HEK293 (cell line): ENCODE results near the gene KXD1.
A peak's percentile ranks its signal among the peaks of the same experiment; 100 is the strongest.

Experiments
- GLIS2 ChIP-seq: fragments of 450-650 bp; formaldehyde crosslinking; IDR thresholded peaks from 2 replicates; pipeline ENCODE4 v1.5.1; 2016; ENCODE audit warnings: missing biosample characterization, missing genetic modification characterization
- HOXC10 ChIP-seq: sonication (generic); formaldehyde crosslinking; IDR thresholded peaks from 2 replicates; pipeline ENCODE4 v1.8.1; 2023; ENCODE audit warnings: mild to moderate bottlenecking, missing genetic modification reagents
- KLF10 ChIP-seq: fragments of 450-650 bp; IDR thresholded peaks from 2 replicates; pipeline ENCODE4 v1.5.1; 2018; ENCODE audit warnings: missing biosample characterization, mild to moderate bottlenecking, missing genetic modification characterization
- KLF9 ChIP-seq: fragments of 450-650 bp; formaldehyde crosslinking; IDR thresholded peaks from 2 replicates; pipeline ENCODE4 v1.5.1; 2016; ENCODE audit warnings: missing biosample characterization, missing genetic modification characterization, low read depth
- OVOL3 ChIP-seq: fragments of 450-650 bp; formaldehyde crosslinking; IDR thresholded peaks from 2 replicates; pipeline ENCODE4 v1.5.1; 2016; ENCODE audit warnings: missing biosample characterization, missing genetic modification characterization
- PRDM10 ChIP-seq: fragments of 450-650 bp; formaldehyde crosslinking; IDR thresholded peaks from 2 replicates; pipeline ENCODE4 v1.5.1; 2016; ENCODE audit warnings: missing biosample characterization, missing genetic modification characterization
- PRDM2 ChIP-seq: fragments of 450-650 bp; formaldehyde crosslinking; IDR thresholded peaks from 2 replicates; pipeline ENCODE4 v1.5.1; 2016; ENCODE audit warnings: missing biosample characterization, missing genetic modification characterization, borderline replicate concordance
- SP2 ChIP-seq: fragments of 450-650 bp; formaldehyde crosslinking; IDR thresholded peaks from 2 replicates; pipeline ENCODE4 v1.5.1; 2016; ENCODE audit warnings: missing biosample characterization, missing genetic modification characterization
- SP7 ChIP-seq: fragments of 450-650 bp; formaldehyde crosslinking; IDR thresholded peaks from 2 replicates; pipeline ENCODE4 v1.5.1; 2016; ENCODE audit warnings: missing biosample characterization, missing genetic modification characterization
- YY1 ChIP-seq: fragments of 450-650 bp; formaldehyde crosslinking; IDR thresholded peaks from 2 replicates; pipeline ENCODE4 v1.5.1; 2018; ENCODE audit warnings: missing biosample characterization, missing genetic modification characterization
- ZNF138 ChIP-seq: fragments of 450-650 bp; formaldehyde crosslinking; IDR thresholded peaks from 2 replicates; pipeline ENCODE4 v1.5.1; 2016; ENCODE audit warnings: missing biosample characterization, missing genetic modification characterization, borderline replicate concordance
- ZNF155 ChIP-seq: fragments of 450-650 bp; formaldehyde crosslinking; IDR thresholded peaks from 2 replicates; pipeline ENCODE4 v1.5.1; 2016; ENCODE audit warnings: missing biosample characterization, missing genetic modification characterization
- ZNF157 ChIP-seq: fragments of 450-650 bp; formaldehyde crosslinking; IDR thresholded peaks from 2 replicates; pipeline ENCODE4 v1.5.1; 2016; ENCODE audit warnings: missing biosample characterization, missing genetic modification characterization
- ZNF280C ChIP-seq: fragments of 450-650 bp; formaldehyde crosslinking; IDR thresholded peaks from 2 replicates; pipeline ENCODE4 v1.5.1; 2016; ENCODE audit warnings: missing biosample characterization, missing genetic modification characterization
- ZNF292 ChIP-seq: fragments of 450-650 bp; formaldehyde crosslinking; IDR thresholded peaks from 2 replicates; pipeline ENCODE4 v1.5.1; 2016; ENCODE audit warnings: low read depth, missing biosample characterization, missing genetic modification characterization, borderline replicate concordance
- ZNF324 ChIP-seq: fragments of 450-650 bp; formaldehyde crosslinking; IDR thresholded peaks from 2 replicates; pipeline ENCODE4 v1.5.1; 2016; ENCODE audit warnings: missing biosample characterization, missing genetic modification characterization
- ZNF366 ChIP-seq: fragments of 450-650 bp; formaldehyde crosslinking; conservative IDR thresholded peaks from 2 replicates; pipeline ENCODE4 v1.5.1; 2016; ENCODE audit warnings: missing biosample characterization, missing genetic modification characterization
- ZNF391 ChIP-seq: fragments of 450-650 bp; formaldehyde crosslinking; IDR thresholded peaks from 2 replicates; pipeline ENCODE4 v1.5.1; 2016; ENCODE audit warnings: low read depth, missing biosample characterization, missing genetic modification characterization, borderline replicate concordance
- ZNF48 ChIP-seq: fragments of 450-650 bp; formaldehyde crosslinking; IDR thresholded peaks from 2 replicates; pipeline ENCODE4 v1.5.1; 2016; ENCODE audit warnings: missing biosample characterization, missing genetic modification characterization
- ZNF518A ChIP-seq: fragments of 450-650 bp; formaldehyde crosslinking; conservative IDR thresholded peaks from 2 replicates; pipeline ENCODE4 v1.5.1; 2016; ENCODE audit warnings: low read depth, missing biosample characterization, missing genetic modification characterization
- ZNF600 ChIP-seq: fragments of 450-650 bp; formaldehyde crosslinking; IDR thresholded peaks from 2 replicates; pipeline ENCODE4 v1.5.1; 2016; ENCODE audit warnings: missing biosample characterization, missing genetic modification characterization
- ZNF654 ChIP-seq: fragments of 450-650 bp; formaldehyde crosslinking; IDR thresholded peaks from 2 replicates; pipeline ENCODE4 v1.5.1; 2016; ENCODE audit warnings: low read depth, missing biosample characterization, missing genetic modification characterization

KXD1 gene

GRCh38 chr19:18541992-18542940 lies 15.4 kb upstream of the KXD1 start (continued):
- peak; percentile 59 for TF ChIP-seq SP2 (tag by site-specific recombination)
- TF ChIP-seq ZNF518A (tag by site-specific recombination) = no peak
- TF ChIP-seq ZNF366 = no peak
- TF ChIP-seq ZNF292 (tag by site-specific recombination) = no peak
- 0 out of 2 replicates have a peak, but pooled peaks have one; percentile 33 for TF ChIP-seq YY1 (tag by site-specific recombination)
- TF ChIP-seq ZNF391 (tag by site-specific recombination) = no peak
- no peak for TF ChIP-seq ZNF48
- TF ChIP-seq KLF9 (tag by site-specific recombination) = no peak
- TF ChIP-seq PRDM10 (tag by site-specific recombination) = peak; percentile 72
- no peak for TF ChIP-seq ZNF600 (tag by site-specific recombination)
- TF ChIP-seq ZNF280C = no peak
- no peak for TF ChIP-seq ZNF138
- TF ChIP-seq ZNF155 (tag by site-specific recombination) = no peak
- no peak for TF ChIP-seq ZNF324 (tag by site-specific recombination)
- TF ChIP-seq GLIS2 (tag by site-specific recombination) = no peak
- TF ChIP-seq ZNF157 (tag by site-specific recombination) = no peak
- no peak for TF ChIP-seq ZNF654 (tag by site-specific recombination)
- no peak for TF ChIP-seq KLF10 (tag by site-specific recombination)
- no peak for TF ChIP-seq SP7
- TF ChIP-seq OVOL3 = no peak
- no peak for TF ChIP-seq HOXC10 (CRISPR knock-in tag)
- no peak for TF ChIP-seq PRDM2 (tag by site-specific recombination)
